Vagina (tissue), 2 donors: Measurements from ENCODE around the gene WFIKKN2. TPM values are rescaled to one million over a fixed set of nuclear protein-coding genes. Genes with fewer than 3 reads are reported as not detected.

Experiments
- DNase-seq, 2 donors: peaks; one replicate each; pipeline ENCODE4 v3.0.0-alpha.2; 2017; ENCODE audit errors: extremely low spot score in 2 of 2
- H3K27ac ChIP-seq: fragments of 200-600 bp; sonication (generic); one replicate; pipeline ENCODE4 v1.5.1; 2019
- H3K27me3 ChIP-seq: fragments of 200-600 bp; sonication (generic); one replicate; pipeline ENCODE4 v1.5.1; 2019
- H3K36me3 ChIP-seq, 2 donors: fragments of 200-600 bp; sonication (generic); one replicate each; pipeline ENCODE4 v1.5.1; 2017 to 2019
- H3K4me1 ChIP-seq: fragments of 200-600 bp; sonication (generic); one replicate; pipeline ENCODE4 v1.5.1; 2019
- H3K4me3 ChIP-seq, 2 donors: fragments of 200-600 bp; sonication (generic); 1 replicate in 1 of 2; 2 replicates in 1 of 2; pipeline ENCODE4 v1.5.1; 2016 to 2019
- H3K9me3 ChIP-seq: fragments of 200-600 bp; sonication (generic); one replicate; pipeline ENCODE4 v1.5.1; 2019
- POLR2A ChIP-seq, 2 donors: fragments of 450-650 bp; IDR thresholded peaks; one replicate each; pipeline ENCODE4 v1.6.1; 2017; ENCODE audit warnings: antibody characterized with exemption in 2 of 2, mild to moderate bottlenecking in 2 of 2, moderate library complexity in 2 of 2
- POLR2AphosphoS5 ChIP-seq, 2 donors: sonication (generic); formaldehyde crosslinking; IDR thresholded peaks; one replicate each; pipeline ENCODE4 v1.9.0; 2017; ENCODE audit warnings: antibody characterized with exemption in 2 of 2, mild to moderate bottlenecking in 2 of 2, low read depth in 1 of 2; ENCODE audit not compliant: insufficient read depth in 1 of 2
- intact Hi-C: fragments of 100-400 bp; cut with DNase I; formaldehyde crosslinking; loops from one replicate; pipeline ENCODE4 v1.15.1; 2023
- total RNA-seq: library from RNA; depleted of rRNA; stranded (reverse); fragments of >200 nt; gene quantifications from one replicate; pipeline ENCODE4 v1.2.3, GENCODE V29; 2016
- TF ChIP-seq, protein P1 (sequence below), 3 experiments: fragments of 450-650 bp in 2 of 3; fragments of 200-600 bp in 1 of 3; sonication (generic) in 1 of 3; IDR thresholded peaks; one replicate each; pipeline ENCODE4 v1.5.1; 2017 to 2019; ENCODE audit warnings: antibody characterized with exemption in 3 of 3, mild to moderate bottlenecking in 2 of 3, moderate library complexity in 2 of 3

Gene WFIKKN2
- total RNA-seq, 1 donor from 2014 or later: 0.49 TPM

DNA sequence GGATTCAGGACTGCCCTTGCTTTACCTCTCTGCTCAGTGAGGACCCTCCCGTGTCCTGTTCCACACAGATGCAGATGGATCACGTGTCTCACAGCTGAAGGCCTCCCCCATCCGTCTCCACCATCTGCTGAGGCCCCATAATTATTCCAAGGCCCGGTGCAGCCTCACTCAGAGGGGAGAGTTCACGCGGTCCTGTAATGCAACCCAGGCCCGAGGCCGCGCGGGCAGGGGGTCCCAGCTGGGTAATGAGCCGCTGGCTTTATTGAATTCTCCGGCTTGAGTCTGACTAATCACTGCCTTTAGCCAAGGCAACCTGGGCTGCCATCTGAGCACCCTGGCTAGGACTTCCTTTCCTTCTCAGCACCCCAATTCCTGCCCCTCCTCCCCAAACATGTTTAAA, 4.4 kb upstream of the WFIKKN2 start:
- intact Hi-C loops: no loop called here
- H3K27me3 ChIP-seq: no peaks in the 10 kb centered on the region
- no peaks in the 10 kb centered on the region for H3K9me3 ChIP-seq
- no peaks in the 10 kb centered on the region for H3K36me3 ChIP-seq
- DNase-seq: no peak
- TF ChIP-seq POLR2AphosphoS5 (IDR thresholded peaks at IDR 0.05; ENCODE audit: insufficient read depth in 1 of 2, low read depth in 1 of 2) (no peak), POLR2A (IDR thresholded peaks at IDR 0.05) (no peak)
- TF ChIP-seq, protein P1, sequence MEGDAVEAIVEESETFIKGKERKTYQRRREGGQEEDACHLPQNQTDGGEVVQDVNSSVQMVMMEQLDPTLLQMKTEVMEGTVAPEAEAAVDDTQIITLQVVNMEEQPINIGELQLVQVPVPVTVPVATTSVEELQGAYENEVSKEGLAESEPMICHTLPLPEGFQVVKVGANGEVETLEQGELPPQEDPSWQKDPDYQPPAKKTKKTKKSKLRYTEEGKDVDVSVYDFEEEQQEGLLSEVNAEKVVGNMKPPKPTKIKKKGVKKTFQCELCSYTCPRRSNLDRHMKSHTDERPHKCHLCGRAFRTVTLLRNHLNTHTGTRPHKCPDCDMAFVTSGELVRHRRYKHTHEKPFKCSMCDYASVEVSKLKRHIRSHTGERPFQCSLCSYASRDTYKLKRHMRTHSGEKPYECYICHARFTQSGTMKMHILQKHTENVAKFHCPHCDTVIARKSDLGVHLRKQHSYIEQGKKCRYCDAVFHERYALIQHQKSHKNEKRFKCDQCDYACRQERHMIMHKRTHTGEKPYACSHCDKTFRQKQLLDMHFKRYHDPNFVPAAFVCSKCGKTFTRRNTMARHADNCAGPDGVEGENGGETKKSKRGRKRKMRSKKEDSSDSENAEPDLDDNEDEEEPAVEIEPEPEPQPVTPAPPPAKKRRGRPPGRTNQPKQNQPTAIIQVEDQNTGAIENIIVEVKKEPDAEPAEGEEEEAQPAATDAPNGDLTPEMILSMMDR (IDR thresholded peaks at IDR 0.05): no peak
- H3K4me1 ChIP-seq: peaks cover 31% of the 10 kb centered on the region
- H3K4me3 ChIP-seq: no peak overlapping the region
- H3K27ac ChIP-seq: no peak overlapping the region

DNA sequence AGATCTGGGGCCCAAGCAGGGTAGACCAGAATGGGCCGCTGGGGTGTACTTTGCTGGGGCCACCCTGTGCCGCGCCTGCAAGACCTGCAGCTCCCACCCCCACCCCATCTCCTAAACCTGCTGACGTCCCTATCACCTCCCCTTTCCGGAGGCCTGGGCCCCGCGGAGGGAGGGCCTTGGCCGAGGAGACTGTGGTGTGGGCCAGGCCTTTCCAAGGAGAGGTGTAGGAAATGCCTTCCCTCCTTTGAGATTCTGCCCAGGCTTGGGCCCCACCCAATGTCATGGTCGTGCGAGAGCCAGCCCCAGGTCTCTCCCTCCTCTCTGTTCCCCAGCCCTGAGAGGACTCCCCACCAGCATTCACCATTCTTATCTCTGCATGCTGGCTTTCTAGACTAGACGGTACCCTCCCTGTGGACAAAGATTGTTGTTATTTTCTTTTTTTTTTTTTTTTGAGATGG, 3.9 kb upstream of the WFIKKN2 start:
- no peaks in the 10 kb centered on the region for H3K27me3 ChIP-seq
- intact Hi-C loops: no loop called here
- no peak overlapping the region for H3K27ac ChIP-seq
- TF ChIP-seq POLR2AphosphoS5 (IDR thresholded peaks at IDR 0.05; ENCODE audit: insufficient read depth in 1 of 2, low read depth in 1 of 2) (no peak), POLR2A (IDR thresholded peaks at IDR 0.05) (no peak)
- TF ChIP-seq, protein P1 (IDR thresholded peaks at IDR 0.05): no peak
- H3K4me1 ChIP-seq: peaks cover 31% of the 10 kb centered on the region
- no peaks in the 10 kb centered on the region for H3K36me3 ChIP-seq
- no peaks in the 10 kb centered on the region for H3K9me3 ChIP-seq
- no peak for DNase-seq
- no peak overlapping the region for H3K4me3 ChIP-seq

DNA sequence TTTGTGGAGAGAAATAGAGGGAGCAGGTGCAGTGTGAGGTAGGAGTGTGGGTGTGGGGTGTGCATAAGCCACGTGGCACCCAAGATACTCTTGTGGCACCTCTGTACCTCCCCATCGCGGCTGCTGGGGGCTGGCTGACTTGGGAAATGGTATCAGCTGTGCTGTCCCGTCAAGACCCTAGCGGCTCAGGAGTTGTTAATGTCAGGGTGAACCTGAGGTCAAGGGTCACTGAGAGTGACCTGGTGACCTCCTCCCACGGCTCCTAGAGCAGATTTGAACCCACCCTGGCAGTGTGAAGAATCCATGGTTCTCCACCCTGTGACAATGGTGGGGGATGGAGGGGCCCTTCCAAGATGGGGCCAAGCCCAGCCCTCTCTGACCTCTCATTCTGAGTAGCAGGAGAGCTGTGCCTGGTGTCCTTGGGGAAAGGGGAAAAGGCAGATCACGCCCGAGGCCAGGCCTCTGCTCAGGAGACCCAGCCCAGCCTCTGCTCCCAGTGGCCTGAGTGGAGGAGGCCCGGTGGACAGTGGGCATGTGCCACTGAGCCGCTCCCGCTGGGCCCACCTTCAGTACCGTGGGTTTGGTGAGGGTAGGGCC, 3.0 kb upstream of the WFIKKN2 start:
- TF ChIP-seq, protein P1 (IDR thresholded peaks at IDR 0.05): no peak
- TF ChIP-seq POLR2AphosphoS5 (IDR thresholded peaks at IDR 0.05; ENCODE audit: insufficient read depth in 1 of 2, low read depth in 1 of 2) (no peak), POLR2A (IDR thresholded peaks at IDR 0.05) (no peak)
- no peaks in the 10 kb centered on the region for H3K9me3 ChIP-seq
- H3K27me3 ChIP-seq: no peaks in the 10 kb centered on the region
- no peak overlapping the region for H3K4me3 ChIP-seq
- H3K36me3 ChIP-seq: no peaks in the 10 kb centered on the region
- no peak for DNase-seq
- no peak overlapping the region for H3K27ac ChIP-seq
- intact Hi-C loops: no loop called here
- peaks cover 31% of the 10 kb centered on the region for H3K4me1 ChIP-seq

DNA sequence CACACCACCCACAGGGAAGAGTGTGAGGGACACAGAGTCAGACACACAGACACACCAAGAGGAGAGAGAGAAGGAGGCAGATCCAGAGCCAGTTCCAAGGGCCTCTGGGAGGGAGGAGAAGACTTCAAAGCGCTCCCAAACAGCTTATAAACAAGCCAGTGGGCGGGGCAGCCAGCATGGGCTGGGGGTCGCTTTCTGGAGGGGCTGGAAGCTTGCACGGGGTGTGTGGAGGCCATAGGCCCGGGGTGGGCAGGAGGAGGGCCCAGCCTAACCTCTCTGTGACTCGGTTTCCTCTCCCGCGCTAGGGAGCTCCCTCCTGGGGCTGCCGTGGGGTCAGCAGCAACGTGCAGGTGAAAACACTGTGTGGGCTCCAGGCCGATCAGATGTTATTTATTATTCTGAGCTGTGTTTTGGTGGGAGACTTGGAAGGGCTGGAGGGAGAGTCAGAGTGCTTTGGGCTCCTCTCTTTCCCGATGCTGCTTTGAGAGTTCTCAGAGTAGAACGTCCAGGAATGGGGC, 2.5 kb upstream of the WFIKKN2 start:
- no peak overlapping the region for H3K27ac ChIP-seq
- no peak overlapping the region for H3K4me3 ChIP-seq
- no peaks in the 10 kb centered on the region for H3K9me3 ChIP-seq
- H3K36me3 ChIP-seq: no peaks in the 10 kb centered on the region
- H3K27me3 ChIP-seq: no peaks in the 10 kb centered on the region
- TF ChIP-seq POLR2AphosphoS5 (IDR thresholded peaks at IDR 0.05; ENCODE audit: insufficient read depth in 1 of 2, low read depth in 1 of 2): no peak
- TF ChIP-seq, protein P1 (IDR thresholded peaks at IDR 0.05): no peak
- TF ChIP-seq POLR2A (IDR thresholded peaks at IDR 0.05): no peak
- intact Hi-C loops: no loop called here
- peaks cover 31% of the 10 kb centered on the region for H3K4me1 ChIP-seq
- no peak for DNase-seq
